ENCODE data around the gene CADM1.

DNA sequence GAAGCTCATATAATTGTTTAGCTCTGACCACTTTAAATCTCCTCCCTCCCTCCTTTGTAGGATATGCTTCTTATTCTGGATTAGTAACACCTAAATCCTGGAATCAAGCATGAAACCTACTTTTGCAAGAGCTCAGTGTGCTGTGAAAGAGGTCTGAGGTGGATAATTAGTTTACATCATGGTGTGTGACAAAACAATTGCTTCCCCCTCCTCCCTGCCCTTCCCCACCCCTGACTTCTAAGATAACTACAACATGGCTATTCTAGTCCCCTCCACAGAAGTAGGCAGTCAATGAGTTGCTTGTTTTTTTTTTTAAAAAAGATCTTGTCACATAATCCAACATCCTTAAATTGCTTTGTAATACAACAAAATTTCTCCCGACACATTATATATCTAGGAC is 314.0 kb downstream of the CADM1 start:
- TF ChIP-seq, protein P1, sequence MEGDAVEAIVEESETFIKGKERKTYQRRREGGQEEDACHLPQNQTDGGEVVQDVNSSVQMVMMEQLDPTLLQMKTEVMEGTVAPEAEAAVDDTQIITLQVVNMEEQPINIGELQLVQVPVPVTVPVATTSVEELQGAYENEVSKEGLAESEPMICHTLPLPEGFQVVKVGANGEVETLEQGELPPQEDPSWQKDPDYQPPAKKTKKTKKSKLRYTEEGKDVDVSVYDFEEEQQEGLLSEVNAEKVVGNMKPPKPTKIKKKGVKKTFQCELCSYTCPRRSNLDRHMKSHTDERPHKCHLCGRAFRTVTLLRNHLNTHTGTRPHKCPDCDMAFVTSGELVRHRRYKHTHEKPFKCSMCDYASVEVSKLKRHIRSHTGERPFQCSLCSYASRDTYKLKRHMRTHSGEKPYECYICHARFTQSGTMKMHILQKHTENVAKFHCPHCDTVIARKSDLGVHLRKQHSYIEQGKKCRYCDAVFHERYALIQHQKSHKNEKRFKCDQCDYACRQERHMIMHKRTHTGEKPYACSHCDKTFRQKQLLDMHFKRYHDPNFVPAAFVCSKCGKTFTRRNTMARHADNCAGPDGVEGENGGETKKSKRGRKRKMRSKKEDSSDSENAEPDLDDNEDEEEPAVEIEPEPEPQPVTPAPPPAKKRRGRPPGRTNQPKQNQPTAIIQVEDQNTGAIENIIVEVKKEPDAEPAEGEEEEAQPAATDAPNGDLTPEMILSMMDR (IDR thresholded peaks at IDR 0.05 in 2 of 3, conservative IDR thresholded peaks at IDR 0.05 in 1 of 3; ENCODE audit: borderline replicate concordance in 1 of 3, insufficient read depth in 1 of 3, low read depth in 2 of 3, low read length in 2 of 3), result no peak
- TF ChIP-seq POLR2A (IDR thresholded peaks at IDR 0.05; ENCODE audit: borderline replicate concordance, extremely low read depth, insufficient read depth, insufficient read length) (no peak), EGR1 (IDR thresholded peaks at IDR 0.05; ENCODE audit: low read depth) (no peak), RAD21 (IDR thresholded peaks at IDR 0.05; ENCODE audit: low read depth) (no peak), POLR2AphosphoS5 (IDR thresholded peaks at IDR 0.05; ENCODE audit: low read depth, low read length) (no peak), SP1 (IDR thresholded peaks at IDR 0.05; ENCODE audit: low read depth) (no peak), TCF7L2 (IDR thresholded peaks at IDR 0.05; ENCODE audit: borderline replicate concordance, extremely low read depth, insufficient read depth, insufficient read length) (no peak), EZH2 (IDR thresholded peaks at IDR 0.05) (no peak), JUND (IDR thresholded peaks at IDR 0.05) (no peak), EZH2phosphoT487 (IDR thresholded peaks at IDR 0.05; ENCODE audit: borderline replicate concordance) (no peak), ELF1 (IDR thresholded peaks at IDR 0.05; ENCODE audit: borderline replicate concordance, low read depth) (no peak), ZNF274 (IDR thresholded peaks at IDR 0.05; ENCODE audit: low read depth, low read length) (no peak)
- TF ChIP-seq, protein P2, sequence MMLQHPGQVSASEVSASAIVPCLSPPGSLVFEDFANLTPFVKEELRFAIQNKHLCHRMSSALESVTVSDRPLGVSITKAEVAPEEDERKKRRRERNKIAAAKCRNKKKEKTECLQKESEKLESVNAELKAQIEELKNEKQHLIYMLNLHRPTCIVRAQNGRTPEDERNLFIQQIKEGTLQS (IDR thresholded peaks at IDR 0.05), result no peak
- TF ChIP-seq, protein P3, sequence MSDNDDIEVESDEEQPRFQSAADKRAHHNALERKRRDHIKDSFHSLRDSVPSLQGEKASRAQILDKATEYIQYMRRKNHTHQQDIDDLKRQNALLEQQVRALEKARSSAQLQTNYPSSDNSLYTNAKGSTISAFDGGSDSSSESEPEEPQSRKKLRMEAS (IDR thresholded peaks at IDR 0.05), result no peak

Measured in HCT116 (cell line).